CD4-positive, alpha-beta T cell treated with Interleukin-4 for 1 hour (primary cell): ENCODE results near the gene CFAP119.
"Not testable (repeated sequence)": the region's sequence is repeated elsewhere in the genome, so short reads cannot be mapped to it uniquely, and the experiment has no call there.

Experiments used
- DNase-seq, 2 donors: peaks; one replicate each; pipeline ENCODE4 v3.0.0-alpha.2; 2020 to 2022

The CFAP119 gene

GRCh38 chr16:30761928-30762902, at the start of gene CFAP119, which contains the start of gene RNF40:
TSS of gene CFAP119 (minus strand) at chr16:30762062. CDS start at chr16:30761748, 314 bp downstream.
TSS of gene RNF40 (plus strand) at chr16:30762322. CDS start at chr16:30762546, 224 bp downstream.
- peak; percentile 94 for DNase-seq

GRCh38 chr16:30809675-30810074, 47.8 kb upstream of the CFAP119 start:
- DNase-seq, result not testable (repeated sequence)

GRCh38 chr16:30808890-30809426, 47.1 kb upstream of the CFAP119 start:
- not testable (repeated sequence) for DNase-seq

- no peak for DNase-seq
Measured at GRCh38 chr16:30808146-30808545, 46.3 kb upstream of the CFAP119 start.

- peak; percentile 53 to 58 for DNase-seq
Measured at GRCh38 chr16:30805370-30806169, 43.7 kb upstream of the CFAP119 start.

GRCh38 chr16:30805056-30805369, 43.2 kb upstream of the CFAP119 start:
- no peak for DNase-seq

- DNase-seq, result no peak
Measured at GRCh38 chr16:30802936-30803335, 41.1 kb upstream of the CFAP119 start.

GRCh38 chr16:30797670-30798309, 35.9 kb upstream of the CFAP119 start:
- DNase-seq, result no peak

- no peak for DNase-seq
Measured at GRCh38 chr16:30794634-30795033, 32.8 kb upstream of the CFAP119 start.

- no peak for DNase-seq
Measured at GRCh38 chr16:30793508-30794069, 31.7 kb upstream of the CFAP119 start.

- no peak for DNase-seq
Measured at GRCh38 chr16:30787613-30788378, 25.9 kb upstream of the CFAP119 start.

GRCh38 chr16:30786936-30787612, 25.2 kb upstream of the CFAP119 start, which contains the start of gene ZNF629:
TSS of gene ZNF629 (minus strand) at chr16:30787205. CDS start at chr16:30784482, 2,723 bp downstream.
- peak in 1 of 2 donors; percentile 26 for DNase-seq

- no peak for DNase-seq
Measured at GRCh38 chr16:30786115-30786935, 24.5 kb upstream of the CFAP119 start.

- DNase-seq, result no peak
Measured at GRCh38 chr16:30785126-30786106, 23.6 kb upstream of the CFAP119 start.

- no peak for DNase-seq
Measured at GRCh38 chr16:30784215-30784614, 22.4 kb upstream of the CFAP119 start.

- DNase-seq, result no peak
Measured at GRCh38 chr16:30783280-30784109, 21.6 kb upstream of the CFAP119 start.

GRCh38 chr16:30782486-30783279, 20.8 kb upstream of the CFAP119 start:
- DNase-seq, result no peak
